K562 (cell line): ENCODE results near the gene SLC22A4. TPM values are rescaled to one million over a fixed set of nuclear protein-coding genes. Genes with fewer than 3 reads are reported as not detected.
A peak's percentile ranks its signal among the peaks of the same experiment; 100 is the strongest.

Experiments
- ATAC-seq: fragments of 200-7000 bp; cut with Tn5 transposase; 3 replicates; pipeline ENCODE4 v1.9.1; 2020; ENCODE audit warnings: moderate library complexity
- BruUV-seq: library from RNA; stranded (reverse); fragments of 400-500 nt; replicated peaks from 2 replicates; lab custom pipeline; 2021; lab: Mats Ljungman, UMichigan
- CTCF ChIA-PET: fragments of 300-600 bp; formaldehyde crosslinking; extraction: SDS; loops from one replicate; lab custom pipeline; 2021; ENCODE audit warnings: low intra/inter-chr PET ratio; lab: Yijun Ruan, JAX
- POLR2A ChIA-PET: fragments of 300-600, 350-650 bp; sonication (Branson Sonifier 250); formaldehyde crosslinking; extraction: SDS; loops from one replicate; lab custom pipeline; 2021; ENCODE audit warnings: antibody characterized with exemption, inconsistent platforms; lab: Yijun Ruan, JAX
- DNase-seq, 4 experiments: peaks; one replicate each; pipeline versions ENCODE4 v3.0.0 to v3.0.0-alpha.2; 2011 to 2018; ENCODE audit warnings: low spot score in 3 of 4, mixed read lengths in 3 of 4; ENCODE audit errors: extremely low read depth in 1 of 4
- FAIRE-seq: peaks from 2 replicates; lab custom pipeline; 2011; peaks lifted over from hg19 to GRCh38; lab: Jason Lieb, UNC
- H2AFZ ChIP-seq: 2 replicates; pipeline ENCODE4 v1.6.0; 2011; ENCODE audit warnings: low read depth, low read length, control low read depth, inconsistent platforms
- H3K27ac ChIP-seq: fragments of 200-600 bp; 3 replicates; pipeline ENCODE4 v1.8.0; 2011; ENCODE audit warnings: low read depth, mild to moderate bottlenecking, control low read depth, inconsistent platforms, low read length, moderate library complexity, mixed read lengths; ENCODE audit errors: extremely low read depth
- H3K27me3 ChIP-seq, 2 experiments: fragments of 300-600 bp in 1 of 2; 2 replicates in 1 of 2; 3 replicates in 1 of 2; pipeline versions ENCODE4 v1.6.0 to v1.8.0; 2011; ENCODE audit warnings: inconsistent platforms in 2 of 2, low read length in 2 of 2, mild to moderate bottlenecking in 1 of 2, mixed read lengths in 1 of 2, moderate library complexity in 1 of 2; ENCODE audit not compliant: control insufficient read depth in 2 of 2, insufficient read depth in 2 of 2
- H3K36me3 ChIP-seq: fragments of 300-600 bp; 3 replicates; pipeline ENCODE4 v1.8.0; 2011; ENCODE audit warnings: mild to moderate bottlenecking, low read length, inconsistent platforms; ENCODE audit not compliant: control insufficient read depth, insufficient read depth
- H3K4me1 ChIP-seq, 2 experiments: fragments of 200-600 bp in 1 of 2; replicated peaks in 1 of 2; 2 replicates in 1 of 2; 3 replicates in 1 of 2; pipeline versions ENCODE4 v1.5.1 to v1.8.0; 2011; ENCODE audit warnings: inconsistent platforms in 2 of 2, low read length in 2 of 2, mild to moderate bottlenecking in 1 of 2, mixed read lengths in 1 of 2, moderate library complexity in 1 of 2; ENCODE audit not compliant: control insufficient read depth in 2 of 2, insufficient read depth in 2 of 2
- H3K4me2 ChIP-seq: 2 replicates; pipeline ENCODE4 v1.6.1; 2011; ENCODE audit warnings: low read length, control low read depth, inconsistent platforms, mixed read lengths; ENCODE audit not compliant: insufficient read depth
- H3K4me3 ChIP-seq: fragments of 200-600 bp; sonication (generic), shearing (Covaris generic); 2 replicates; pipeline ENCODE4 v1.5.1; 2016; ENCODE audit warnings: control low read depth, inconsistent platforms
- H3K79me2 ChIP-seq: fragments of 200-600 bp; 3 replicates; pipeline ENCODE4 v1.8.0; 2011; ENCODE audit warnings: low read length, inconsistent platforms; ENCODE audit not compliant: control insufficient read depth, insufficient read depth
- H3K9ac ChIP-seq, 2 experiments: 2 replicates each; pipeline versions ENCODE4 v1.6.0 to v1.6.1; 2011; ENCODE audit warnings: low read depth in 2 of 2, low read length in 2 of 2, control low read depth in 1 of 2, inconsistent platforms in 1 of 2, mild to moderate bottlenecking in 1 of 2, mixed read lengths in 1 of 2; ENCODE audit not compliant: insufficient read depth in 1 of 2
- H3K9me1 ChIP-seq: one replicate; pipeline ENCODE4 v1.6.0; 2011; ENCODE audit warnings: inconsistent platforms, mild to moderate bottlenecking, low read length, moderate library complexity; ENCODE audit not compliant: control insufficient read depth, insufficient read depth
- H3K9me3 ChIP-seq: replicated peaks from 2 replicates; pipeline ENCODE4 v1.5.1; 2011; ENCODE audit warnings: low read depth, low read length, inconsistent platforms; ENCODE audit not compliant: control insufficient read depth, insufficient read depth
- H4K20me1 ChIP-seq: replicated peaks from 2 replicates; pipeline ENCODE4 v1.6.1; 2011; ENCODE audit warnings: low read length, inconsistent platforms, mixed read lengths; ENCODE audit not compliant: control insufficient read depth, insufficient read depth
- ARHGAP35 ChIP-seq: fragments of 450-650 bp; IDR thresholded peaks from 2 replicates; pipeline ENCODE4 v1.6.1; 2018; ENCODE audit not compliant: partially characterized antibody
- CREB1 ChIP-seq, 2 experiments: sonication (generic) in 1 of 2; formaldehyde crosslinking in 1 of 2; IDR thresholded peaks; 2 replicates each; pipeline versions ENCODE4 v1.6.1 to v1.8.0; 2012 to 2022; ENCODE audit warnings: inconsistent platforms in 1 of 2, mild to moderate bottlenecking in 1 of 2, missing genetic modification reagents in 1 of 2, moderate library complexity in 1 of 2
- HNRNPLL ChIP-seq: fragments of 200-400 bp; formaldehyde crosslinking; IDR thresholded peaks from 2 replicates; pipeline ENCODE4 v1.6.1; 2017; ENCODE audit warnings: low read length, low read depth, mild to moderate bottlenecking; ENCODE audit not compliant: poor library complexity, severe bottlenecking
- MBD2 ChIP-seq: sonication (generic); IDR thresholded peaks from 2 replicates; pipeline ENCODE4 v1.6.1; 2016; ENCODE audit warnings: low read depth, borderline replicate concordance
- MEF2D ChIP-seq: conservative IDR thresholded peaks from 2 replicates; pipeline ENCODE4 v1.6.1; 2016; ENCODE audit warnings: low read depth, missing genetic modification characterization, missing compliant biosample characterization
- NUFIP1 ChIP-seq: fragments of 450-650 bp; IDR thresholded peaks from 2 replicates; pipeline ENCODE4 v1.6.1; 2018; ENCODE audit not compliant: partially characterized antibody
- PCBP1 ChIP-seq: fragments of 200-400 bp; formaldehyde crosslinking; IDR thresholded peaks from 2 replicates; pipeline ENCODE4 v1.6.1; 2018; ENCODE audit warnings: mild to moderate bottlenecking, low read depth, low read length; ENCODE audit not compliant: poor library complexity, severe bottlenecking
- PRDM10 ChIP-seq: fragments of 450-650 bp; IDR thresholded peaks from 2 replicates; pipeline ENCODE4 v1.6.1; 2018; ENCODE audit not compliant: partially characterized antibody
- PRPF4 ChIP-seq: fragments of 200-400 bp; formaldehyde crosslinking; IDR thresholded peaks from one replicate; pipeline ENCODE4 v1.6.1; 2017; ENCODE audit warnings: low read length, low read depth, mild to moderate bottlenecking; ENCODE audit not compliant: insufficient read depth, poor library complexity, severe bottlenecking
- RFX7 ChIP-seq: fragments of 250-450 bp; sonication (Bioruptor Pico); IDR thresholded peaks from 2 replicates; pipeline ENCODE4 v1.5.1; 2021; ENCODE audit warnings: mild to moderate bottlenecking
- TBL1XR1 ChIP-seq, 2 experiments: IDR thresholded peaks; 2 replicates each; pipeline ENCODE4 v1.6.1; 2012; ENCODE audit warnings: improper control_type of control experiment in 2 of 2, low read length in 2 of 2, mild to moderate bottlenecking in 1 of 2
- TEAD4 ChIP-seq, 2 experiments: sonication (generic) in 1 of 2; formaldehyde crosslinking in 1 of 2; IDR thresholded peaks; 2 replicates each; pipeline versions ENCODE4 v1.6.1 to v1.8.0; 2012 to 2022; ENCODE audit warnings: borderline replicate concordance in 1 of 2, inconsistent platforms in 1 of 2, low read length in 1 of 2, mild to moderate bottlenecking in 1 of 2, missing genetic modification reagents in 1 of 2
- TGIF2 ChIP-seq: sonication (generic); formaldehyde crosslinking; IDR thresholded peaks from 2 replicates; pipeline ENCODE4 v1.8.1; 2022; ENCODE audit warnings: mild to moderate bottlenecking, missing genetic modification reagents, moderate library complexity
- WGBS: fragments of 100-300 bp; shearing (Covaris generic); methylation state at CpG from one replicate; pipeline ENCODE4 v1.1.6; 2016; ENCODE audit warnings: low coverage, mixed read lengths; ENCODE audit not compliant: insufficient coverage; ENCODE audit errors: missing lambda C conversion rate; 5-methylcytosine and 5-hydroxymethylcytosine counted together
- in situ Hi-C: fragments of 300-500 bp; cut with MboI; formaldehyde crosslinking; loops from 4 replicates; pipeline ENCODE4 v1.15.0; 2018; ENCODE audit warnings: inconsistent platforms, mixed read lengths
- intact Hi-C: fragments of 100-400 bp; cut with micrococcal nuclease; formaldehyde crosslinking; loops from 2 replicates; pipeline ENCODE4 v1.14.2; 2022
- polyA plus RNA-seq, 8 experiments: library from polyadenylated mRNA; depleted of rRNA in 4 of 8; stranded (reverse) in 5 of 8; unstranded in 3 of 8; fragments of >200 nt; fragmentation: Nextera tagmentation in 2 of 8; fragmentation: Illumina TruSeq in 1 of 8; extraction: Ambion mirVana in 2 of 8; extraction: Trizol in 1 of 8; gene quantifications; 2 replicates each; pipeline versions ENCODE4 v1.2.1 to v1.2.3, GENCODE V29; 2011 to 2014; ENCODE audit warnings: inconsistent platforms in 1 of 8, missing spikeins in 1 of 8
- total RNA-seq, 7 experiments: library from RNA; depleted of rRNA in 6 of 7; stranded (reverse); fragments of >200 nt in 6 of 7; fragmentation: Illumina TruSeq in 2 of 7; extraction: Trizol in 2 of 7; gene quantifications; 2 replicates each; pipeline versions ENCODE4 v1.2.1 to v1.2.3, GENCODE V29; 2011 to 2021; ENCODE audit warnings: low replicate concordance in 1 of 7
- TF ChIP-seq, protein P1 (sequence below): fragments of 250-450 bp; sonication (Bioruptor Pico); IDR thresholded peaks from 2 replicates; pipeline ENCODE4 v1.4.0; 2020; ENCODE audit warnings: mild to moderate bottlenecking, moderate library complexity

Gene SLC22A4
- total and polyA plus RNA-seq, 9 of the 15 experiments (the other 6 are each of a cell fraction or from before 2014, with no cell fraction given): 2.7 to 9.5 (median 6.2) TPM

DNA sequence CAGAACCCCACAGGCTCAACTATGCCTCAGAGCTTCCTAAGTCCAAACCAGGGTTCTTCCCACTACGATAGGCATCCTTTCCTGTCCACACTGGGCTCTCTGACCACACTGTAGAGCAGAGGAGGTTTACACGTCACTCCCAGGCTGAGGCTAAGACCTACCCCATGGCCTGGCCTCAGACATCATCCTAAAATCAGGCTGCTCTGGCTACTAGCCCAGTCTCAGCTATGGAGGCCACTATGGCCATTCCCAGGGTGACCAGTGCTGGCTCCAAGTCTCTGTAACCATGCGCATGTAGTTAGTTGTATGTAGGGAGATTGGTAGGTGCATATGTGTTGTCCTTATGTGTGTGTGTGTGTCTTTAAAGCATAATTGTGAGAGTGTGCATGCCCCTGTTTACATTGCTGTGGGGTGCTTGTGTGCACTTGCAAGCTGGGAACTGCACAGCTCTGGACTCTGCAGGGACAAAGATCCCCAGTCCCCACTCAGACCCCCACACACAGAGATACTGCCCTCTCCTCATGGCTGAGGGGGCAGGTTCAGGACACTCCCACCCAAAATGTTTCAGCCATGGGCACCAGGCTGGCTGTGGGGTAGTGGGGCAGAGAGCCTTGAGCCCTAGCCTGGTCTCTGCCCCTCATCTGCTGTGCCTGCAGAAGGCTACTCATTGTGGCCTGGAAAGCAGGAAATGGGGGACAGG, 24.4 kb upstream of the SLC22A4 start:
- Histone ChIP-seq H2AFZ (no peak overlapping the region), H3K4me1 (peaks cover 12 to 39% of the 10 kb centered on the region in 2 experiments; a peak in 4 of 5 replicates), H4K20me1 (no peaks in the 10 kb centered on the region), H3K36me3 (peaks cover 16% of the 10 kb centered on the region; the same call in 2 of the 3 replicates), H3K9ac (peak overlapping the region in 1 of 2 experiments; percentile 66; a peak in 2 of 4 replicates), H3K4me2 (no peak overlapping the region), H3K9me1 (no peaks in the 10 kb centered on the region), H3K4me3 (no peak overlapping the region), H3K27ac (no peak overlapping the region), H3K79me2 (no peaks in the 10 kb centered on the region), H3K9me3 (no peaks in the 10 kb centered on the region), H3K27me3 (no peaks in the 10 kb centered on the region)
- intact Hi-C loops (loop anchor here (5.0 kb wide), 1 partner anchor 32 kb away; no protein-coding TSS in a partner anchor), in situ Hi-C loops (no loop called here)
- CTCF ChIA-PET: no interaction called here
- POLR2A ChIA-PET: interaction anchor here (0.6 to 1.7 kb wide), 5 partner anchors 10 to 27 kb away, joined by 3 to 7 read pairs (median 4); partner anchors contain the start of gene SLC22A4
- 93% methylated on average over 3 of the region's 3 CpGs for WGBS
- FAIRE-seq (no peak), DNase-seq (no peak), ATAC-seq (no peak)
- no TSS peak for BruUV-seq
- TF ChIP-seq MEF2D (no peak), PCBP1 (no peak), PRDM10 (no peak), MBD2 (no peak), HNRNPLL (no peak), NUFIP1 (no peak), CREB1 (IDR thresholded peaks at IDR 0.05) (no peak), CREB1 (CRISPR knock-in tag; IDR thresholded peaks at IDR 0.05) (no peak), TGIF2 (no peak), PRPF4 (no peak), ARHGAP35 (no peak), TBL1XR1 (IDR thresholded peaks at IDR 0.05; ENCODE audit: low read length in 2 of 2) (no peak), RFX7 (CRISPR knock-in tag) (no peak), TEAD4 (IDR thresholded peaks at IDR 0.05; ENCODE audit: low read length) (no peak), TEAD4 (CRISPR knock-in tag; IDR thresholded peaks at IDR 0.05; ENCODE audit: borderline replicate concordance) (no peak)
- TF ChIP-seq, protein P1, sequence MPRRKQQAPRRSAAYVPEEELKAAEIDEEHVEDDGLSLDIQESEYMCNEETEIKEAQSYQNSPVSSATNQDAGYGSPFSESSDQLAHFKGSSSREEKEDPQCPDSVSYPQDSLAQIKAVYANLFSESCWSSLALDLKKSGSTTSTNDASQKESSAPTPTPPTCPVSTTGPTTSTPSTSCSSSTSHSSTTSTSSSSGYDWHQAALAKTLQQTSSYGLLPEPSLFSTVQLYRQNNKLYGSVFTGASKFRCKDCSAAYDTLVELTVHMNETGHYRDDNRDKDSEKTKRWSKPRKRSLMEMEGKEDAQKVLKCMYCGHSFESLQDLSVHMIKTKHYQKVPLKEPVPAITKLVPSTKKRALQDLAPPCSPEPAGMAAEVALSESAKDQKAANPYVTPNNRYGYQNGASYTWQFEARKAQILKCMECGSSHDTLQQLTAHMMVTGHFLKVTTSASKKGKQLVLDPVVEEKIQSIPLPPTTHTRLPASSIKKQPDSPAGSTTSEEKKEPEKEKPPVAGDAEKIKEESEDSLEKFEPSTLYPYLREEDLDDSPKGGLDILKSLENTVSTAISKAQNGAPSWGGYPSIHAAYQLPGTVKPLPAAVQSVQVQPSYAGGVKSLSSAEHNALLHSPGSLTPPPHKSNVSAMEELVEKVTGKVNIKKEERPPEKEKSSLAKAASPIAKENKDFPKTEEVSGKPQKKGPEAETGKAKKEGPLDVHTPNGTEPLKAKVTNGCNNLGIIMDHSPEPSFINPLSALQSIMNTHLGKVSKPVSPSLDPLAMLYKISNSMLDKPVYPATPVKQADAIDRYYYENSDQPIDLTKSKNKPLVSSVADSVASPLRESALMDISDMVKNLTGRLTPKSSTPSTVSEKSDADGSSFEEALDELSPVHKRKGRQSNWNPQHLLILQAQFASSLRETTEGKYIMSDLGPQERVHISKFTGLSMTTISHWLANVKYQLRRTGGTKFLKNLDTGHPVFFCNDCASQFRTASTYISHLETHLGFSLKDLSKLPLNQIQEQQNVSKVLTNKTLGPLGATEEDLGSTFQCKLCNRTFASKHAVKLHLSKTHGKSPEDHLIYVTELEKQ (CRISPR knock-in tag): no peak
